NCI-H748 (cell line): Measurements from ENCODE around the gene TASL.
"Not testable (repeated sequence)": the region's sequence is repeated elsewhere in the genome, so short reads cannot be mapped to it uniquely, and the experiment has no call there.

Experiments
- DNase-seq: peaks from one replicate; lab custom pipeline; 2025; ENCODE audit not compliant: unreplicated experiment; lab: John Stamatoyannopoulos, UW

Gene TASL

DNA sequence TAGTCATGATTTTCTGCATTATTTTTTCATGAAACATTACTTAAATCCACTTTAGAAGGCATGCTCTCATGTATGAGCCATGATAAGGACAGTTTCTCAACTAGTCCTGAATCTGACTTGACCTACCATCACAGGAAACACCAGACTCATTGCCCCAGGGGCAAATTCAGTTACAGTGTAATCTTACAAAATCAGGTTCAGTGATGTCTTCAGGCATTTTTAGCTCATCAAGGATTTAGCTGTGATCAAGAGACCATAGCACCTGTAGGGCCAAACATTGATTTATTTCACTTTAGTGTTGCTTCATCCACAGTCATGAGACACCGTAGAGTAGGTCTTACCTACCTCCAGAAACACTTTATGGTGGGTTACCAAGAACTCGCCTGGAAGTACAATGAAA lies 3.1 kb upstream of the TASL start:
- DNase-seq = no peak

DNA sequence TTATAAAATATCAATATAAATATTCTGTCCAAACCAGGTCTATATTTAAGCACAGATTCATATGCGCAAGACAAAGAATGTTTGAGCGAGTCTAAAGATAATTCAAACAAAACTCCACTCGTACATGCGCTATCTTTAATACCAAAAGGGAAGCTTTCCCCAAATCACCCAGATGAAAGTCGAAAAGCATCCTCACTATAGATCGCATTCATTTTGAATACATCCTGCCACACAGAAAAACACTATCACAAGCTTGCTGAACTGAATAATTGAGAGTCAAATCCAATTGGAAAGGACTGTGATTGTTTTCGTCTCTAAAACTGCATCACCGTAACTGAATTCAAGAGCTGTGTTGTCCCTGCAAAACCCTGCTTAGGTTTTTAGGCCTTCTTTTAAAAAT lies 685 bp downstream of the TASL start:
- DNase-seq = no peak

DNA sequence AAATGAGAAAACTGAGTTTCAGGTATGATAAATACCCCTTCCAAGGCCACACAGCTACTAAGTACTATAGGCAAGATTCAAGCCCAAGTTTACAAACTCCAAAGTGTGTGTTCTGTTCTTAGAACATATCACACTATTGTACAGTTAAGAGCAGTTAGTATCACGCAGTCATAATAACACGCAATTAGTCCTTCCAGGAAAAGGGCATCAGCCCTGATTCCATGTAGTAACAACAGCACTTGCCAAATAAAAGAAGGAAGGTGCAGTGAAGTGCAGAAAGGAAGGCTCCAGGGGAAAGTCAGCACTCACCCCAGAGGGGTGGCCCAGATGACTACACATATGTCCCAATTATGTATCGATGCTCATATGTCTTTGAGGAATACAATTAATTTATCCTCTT lies 4.4 kb downstream of the TASL start:
- DNase-seq = no peak

- DNase-seq = no peak
Measured at GRCh38 chrX:30572678-30573077, 4.9 kb downstream of the TASL start.

- no peak for DNase-seq
Measured at GRCh38 chrX:30572004-30572403, 5.6 kb downstream of the TASL start.

DNA sequence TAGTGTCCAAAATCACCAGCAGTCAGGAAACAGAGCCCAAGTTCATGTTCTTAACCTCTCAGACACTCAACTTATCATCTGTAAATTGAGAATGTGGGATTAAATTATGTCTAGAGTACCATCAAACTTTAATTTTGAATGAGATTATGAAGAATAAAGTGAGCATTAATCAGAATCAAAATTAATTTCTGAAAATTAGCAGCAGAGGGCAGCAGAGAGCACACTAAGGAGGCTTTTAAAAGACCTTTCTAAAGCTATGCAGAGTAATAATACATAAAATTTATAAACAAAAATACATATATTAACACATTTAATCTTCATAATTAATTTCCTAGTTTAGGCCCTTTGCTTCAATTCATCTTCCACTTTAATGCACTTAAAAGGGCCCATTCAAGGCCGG lies 7.1 kb downstream of the TASL start:
- DNase-seq = peak; percentile 2

- DNase-seq = no peak
Measured at GRCh38 chrX:30568136-30568535, 9.4 kb downstream of the TASL start.

- DNase-seq = not testable (repeated sequence)
Measured at GRCh38 chrX:30563070-30563469, 14.5 kb downstream of the TASL start.

GRCh38 chrX:30561191-30561590 lies 16.4 kb downstream of the TASL start:
- DNase-seq = no peak

DNA sequence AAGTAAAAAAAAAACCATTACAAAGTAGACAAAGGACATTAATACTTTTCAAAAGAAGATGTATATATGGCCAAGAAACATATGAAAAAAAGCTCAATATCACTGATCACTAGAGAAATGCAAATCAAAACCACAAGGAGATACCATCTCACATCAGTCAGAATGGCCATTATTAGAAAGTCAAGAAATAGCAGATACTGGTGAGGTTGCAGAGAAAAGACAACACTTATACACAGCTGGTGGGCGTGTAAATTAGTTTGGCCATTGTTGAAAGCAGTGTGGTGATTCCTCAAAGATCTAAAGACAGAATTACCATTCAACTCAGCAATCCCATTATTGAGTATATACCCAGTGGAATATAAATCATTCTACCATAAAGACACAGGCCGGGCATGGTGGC lies 39.3 kb downstream of the TASL start:
- no peak for DNase-seq

- no peak for DNase-seq
Measured at GRCh38 chrX:30533835-30534234, 43.7 kb downstream of the TASL start.

- no peak for DNase-seq
Measured at GRCh38 chrX:30533266-30533665, 44.3 kb downstream of the TASL start.

DNA sequence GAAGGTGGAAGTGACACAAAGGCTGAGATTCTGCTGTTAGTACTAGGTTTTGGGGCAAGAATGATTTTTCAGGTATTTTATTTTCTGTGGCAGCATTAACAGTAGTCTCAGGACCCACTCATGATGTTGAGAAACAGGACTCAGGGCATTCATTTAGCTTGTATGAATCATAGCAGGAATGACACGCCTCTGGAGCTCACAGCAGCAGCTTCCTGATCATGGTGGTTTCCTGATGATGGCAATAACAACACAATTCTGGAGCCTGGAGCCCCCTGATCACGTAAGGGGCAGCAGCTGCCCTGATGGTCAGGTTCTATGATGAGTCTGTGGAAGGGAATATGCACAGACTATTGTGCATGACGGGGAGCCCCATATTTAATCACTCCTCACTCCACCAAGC lies 47.0 kb downstream of the TASL start:
- no peak for DNase-seq

- DNase-seq = no peak
Measured at GRCh38 chrX:30525732-30526131, 51.8 kb downstream of the TASL start.

- no peak for DNase-seq
Measured at GRCh38 chrX:30521440-30522182, 56.0 kb downstream of the TASL start.

DNA sequence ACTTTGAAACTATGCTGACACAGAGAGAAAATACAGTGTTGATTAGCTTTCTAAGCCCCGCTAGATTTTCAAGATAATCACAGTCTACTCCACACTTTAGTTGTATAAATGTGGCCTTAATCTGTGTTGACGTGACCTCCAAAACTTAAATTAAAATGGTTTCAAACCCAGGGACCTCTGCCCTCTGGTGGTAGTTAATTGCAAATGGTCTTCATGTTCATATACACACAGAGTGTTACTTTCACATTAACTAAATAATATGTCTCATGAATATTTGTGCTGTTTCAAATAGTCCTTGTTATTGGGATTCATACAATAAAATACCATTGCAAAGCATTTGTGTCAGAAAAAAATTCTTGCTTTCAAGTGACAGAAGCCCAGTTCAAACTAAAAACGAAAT lies 64.3 kb downstream of the TASL start:
- no peak for DNase-seq
